CD14-positive monocyte (primary cell): Measurements from ENCODE around the gene EIF3K. TPM values are rescaled to one million over a fixed set of nuclear protein-coding genes. Genes with fewer than 3 reads are reported as not detected.

Experiments used
- DNase-seq, 3 donors: peaks; one replicate each; pipeline ENCODE4 v3.0.0-alpha.2; 2011 to 2022
- H2AFZ ChIP-seq: 2 replicates; pipeline ENCODE4 v1.6.0; 2012; ENCODE audit warnings: mild to moderate bottlenecking, low read depth, low read length, inconsistent platforms; ENCODE audit not compliant: insufficient read depth, poor library complexity, severe bottlenecking
- H3K27ac ChIP-seq, 2 donors: 1 replicate in 1 of 2; 2 replicates in 1 of 2; pipeline ENCODE4 v1.5.1; 2012 to 2013; ENCODE audit warnings: low read length in 2 of 2, control low read depth in 1 of 2, inconsistent platforms in 1 of 2, low read depth in 1 of 2, mild to moderate bottlenecking in 1 of 2
- H3K27me3 ChIP-seq, 2 donors: one replicate each; pipeline versions ENCODE4 v1.6.0 to v1.6.1; 2011 to 2013; ENCODE audit warnings: low read length in 2 of 2; ENCODE audit not compliant: control insufficient read depth in 2 of 2, insufficient read depth in 2 of 2
- H3K36me3 ChIP-seq, 2 donors: replicated peaks in 1 of 2; 1 replicate in 1 of 2; 2 replicates in 1 of 2; pipeline versions ENCODE4 v1.5.1 to v1.6.1; 2012 to 2013; ENCODE audit warnings: low read length in 2 of 2, control low read depth in 1 of 2, inconsistent platforms in 1 of 2, mild to moderate bottlenecking in 1 of 2; ENCODE audit not compliant: insufficient read depth in 2 of 2, control insufficient read depth in 1 of 2
- H3K4me1 ChIP-seq, 2 donors: 1 replicate in 1 of 2; 2 replicates in 1 of 2; pipeline versions ENCODE4 v1.5.1 to v1.6.1; 2012 to 2013; ENCODE audit warnings: low read length in 2 of 2, control low read depth in 1 of 2, inconsistent platforms in 1 of 2, mild to moderate bottlenecking in 1 of 2, moderate library complexity in 1 of 2; ENCODE audit not compliant: insufficient read depth in 2 of 2, control insufficient read depth in 1 of 2
- H3K4me2 ChIP-seq: replicated peaks from 2 replicates; pipeline ENCODE3; 2012; ENCODE audit warnings: low read length, moderate library complexity, mild to moderate bottlenecking; ENCODE audit not compliant: poor library complexity, severe bottlenecking; ENCODE audit errors: extremely low read depth
- H3K4me3 ChIP-seq, 3 experiments: fragments of 200-600 bp in 1 of 3; sonication (generic) in 1 of 3; replicated peaks in 1 of 3; 1 replicate in 2 of 3; 2 replicates in 1 of 3; pipeline ENCODE4 v1.5.1; 2011 to 2013; ENCODE audit warnings: low read length in 3 of 3, mild to moderate bottlenecking in 3 of 3, control low read depth in 2 of 3, low read depth in 2 of 3, inconsistent platforms in 1 of 3, moderate library complexity in 1 of 3
- H3K79me2 ChIP-seq: 2 replicates; pipeline ENCODE4 v1.6.0; 2012; ENCODE audit warnings: mild to moderate bottlenecking, control low read depth, inconsistent platforms, low read length, moderate library complexity; ENCODE audit not compliant: insufficient read depth
- H3K9ac ChIP-seq: 2 replicates; pipeline ENCODE4 v1.6.0; 2017; ENCODE audit warnings: low read length, mild to moderate bottlenecking; ENCODE audit not compliant: insufficient read depth, poor library complexity, severe bottlenecking
- H3K9me3 ChIP-seq, 2 donors: replicated peaks in 1 of 2; 1 replicate in 1 of 2; 2 replicates in 1 of 2; pipeline versions ENCODE4 v1.5.1 to v1.6.1; 2012 to 2013; ENCODE audit warnings: low read length in 2 of 2, control low read depth in 1 of 2; ENCODE audit not compliant: control insufficient read depth in 1 of 2, insufficient read depth in 1 of 2
- H4K20me1 ChIP-seq: 2 replicates; pipeline ENCODE4 v1.6.0; 2012; ENCODE audit warnings: mild to moderate bottlenecking, low read length, control low read depth, moderate library complexity; ENCODE audit not compliant: insufficient read depth
- H3K27ac Mint-ChIP-seq, 7 donors: one replicate each; pipeline ENCODE4 v1.8.0; 2020; ENCODE audit warnings: mild to moderate bottlenecking in 7 of 7, mixed read lengths in 7 of 7, moderate library complexity in 6 of 7, inconsistent platforms in 2 of 7
- H3K27me3 Mint-ChIP-seq, 3 donors: one replicate each; pipeline ENCODE4 v1.8.0; 2021 to 2022; ENCODE audit warnings: low read depth in 3 of 3, mild to moderate bottlenecking in 3 of 3, mixed read lengths in 3 of 3, moderate library complexity in 3 of 3, inconsistent platforms in 1 of 3
- H3K36me3 Mint-ChIP-seq, 2 donors: one replicate each; pipeline ENCODE4 v1.8.0; 2020; ENCODE audit warnings: mixed read lengths in 2 of 2, inconsistent platforms in 1 of 2, mild to moderate bottlenecking in 1 of 2
- H3K4me1 Mint-ChIP-seq: one replicate; pipeline ENCODE4 v1.8.0; 2020; ENCODE audit warnings: mild to moderate bottlenecking, mixed read lengths
- H3K4me3 Mint-ChIP-seq, 2 donors: one replicate each; pipeline ENCODE4 v1.8.0; 2020; ENCODE audit warnings: mild to moderate bottlenecking in 2 of 2, mixed read lengths in 2 of 2, moderate library complexity in 1 of 2
- H3K9me3 Mint-ChIP-seq, 7 donors: one replicate each; pipeline ENCODE4 v1.8.0; 2020 to 2022; ENCODE audit warnings: mixed read lengths in 7 of 7, mild to moderate bottlenecking in 6 of 7, moderate library complexity in 6 of 7, inconsistent platforms in 2 of 7
- WGBS: methylation state at CpG from one replicate; pipeline ENCODE4 v1.1.5; 2013; ENCODE audit warnings: missing lambda C conversion rate; ENCODE audit not compliant: insufficient coverage; 5-methylcytosine and 5-hydroxymethylcytosine counted together
- intact Hi-C, 2 donors: fragments of 100-400 bp; cut with micrococcal nuclease; formaldehyde crosslinking; loops; one replicate each; pipeline versions ENCODE4 v1.15.0 to v1.15.1; 2023
- polyA plus RNA-seq, 3 donors: library from polyadenylated mRNA; depleted of rRNA in 1 of 3; unstranded in 2 of 3; stranded (reverse) in 1 of 3; fragments of 300-500 nt in 2 of 3; fragments of >200 nt in 1 of 3; fragmentation: Illumina TruSeq in 2 of 3; gene quantifications; 1 replicate in 2 of 3; 2 replicates in 1 of 3; pipeline ENCODE4 v1.2.3, GENCODE V29; 2012 to 2021
- TF ChIP-seq, protein P1 (sequence below): fragments of 200-600 bp; IDR thresholded peaks from one replicate; pipeline ENCODE4 v1.8.0; 2022; ENCODE audit warnings: antibody characterized with exemption, mild to moderate bottlenecking

EIF3K gene
- polyA plus RNA-seq, 3 donors, result 326 to 1,088 (median 381) TPM

DNA sequence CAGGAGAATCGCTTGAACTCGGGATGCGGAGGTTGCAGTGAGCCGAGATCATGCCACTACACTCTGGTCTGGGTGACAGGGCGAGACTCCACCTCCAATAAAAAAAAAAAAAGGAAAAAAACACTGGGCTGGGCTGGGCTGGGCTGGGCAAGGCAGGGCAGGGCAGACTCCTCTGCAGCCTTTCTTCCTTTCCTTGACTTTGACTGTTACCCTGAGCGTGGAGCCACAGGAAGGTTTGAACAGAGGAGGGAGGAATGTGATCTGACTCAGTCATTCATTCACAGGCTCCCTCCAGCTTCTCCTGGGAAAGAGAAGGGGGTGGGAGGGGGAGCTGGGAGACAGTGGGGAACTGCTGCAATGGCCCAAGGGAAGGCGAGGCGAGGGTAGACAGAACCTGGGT is 25.7 kb downstream of the EIF3K start:
- Histone ChIP-seq H3K79me2 (peaks cover 24% of the 10 kb centered on the region), H3K9me3 (no peaks in the 10 kb centered on the region), H3K27ac (no peak overlapping the region), H3K4me1 (peaks cover 18% of the 10 kb centered on the region in 2 donors), H3K4me3 (no peak overlapping the region), H3K36me3 (no peaks in the 10 kb centered on the region), H3K27me3 (no peaks in the 10 kb centered on the region), H4K20me1 (peaks cover 21% of the 10 kb centered on the region), H3K9ac (no peak overlapping the region), H3K4me2 (no peak overlapping the region), H2AFZ (no peak overlapping the region)
- Mint-ChIP-seq H3K4me3 (no peak overlapping the region), H3K27me3 (peaks cover 0 to 2% (median 0%) of the 10 kb centered on the region in 3 donors), H3K9me3 (peaks cover 0 to 2% (median 0%) of the 10 kb centered on the region in 7 donors), H3K4me1 (peaks cover 25% of the 10 kb centered on the region), H3K36me3 (no peaks in the 10 kb centered on the region), H3K27ac (no peak overlapping the region)
- intact Hi-C loops, result no loop called here
- 98% methylated on average over 4 of the region's 8 CpGs for WGBS
- no peak for DNase-seq
- TF ChIP-seq, protein P1, sequence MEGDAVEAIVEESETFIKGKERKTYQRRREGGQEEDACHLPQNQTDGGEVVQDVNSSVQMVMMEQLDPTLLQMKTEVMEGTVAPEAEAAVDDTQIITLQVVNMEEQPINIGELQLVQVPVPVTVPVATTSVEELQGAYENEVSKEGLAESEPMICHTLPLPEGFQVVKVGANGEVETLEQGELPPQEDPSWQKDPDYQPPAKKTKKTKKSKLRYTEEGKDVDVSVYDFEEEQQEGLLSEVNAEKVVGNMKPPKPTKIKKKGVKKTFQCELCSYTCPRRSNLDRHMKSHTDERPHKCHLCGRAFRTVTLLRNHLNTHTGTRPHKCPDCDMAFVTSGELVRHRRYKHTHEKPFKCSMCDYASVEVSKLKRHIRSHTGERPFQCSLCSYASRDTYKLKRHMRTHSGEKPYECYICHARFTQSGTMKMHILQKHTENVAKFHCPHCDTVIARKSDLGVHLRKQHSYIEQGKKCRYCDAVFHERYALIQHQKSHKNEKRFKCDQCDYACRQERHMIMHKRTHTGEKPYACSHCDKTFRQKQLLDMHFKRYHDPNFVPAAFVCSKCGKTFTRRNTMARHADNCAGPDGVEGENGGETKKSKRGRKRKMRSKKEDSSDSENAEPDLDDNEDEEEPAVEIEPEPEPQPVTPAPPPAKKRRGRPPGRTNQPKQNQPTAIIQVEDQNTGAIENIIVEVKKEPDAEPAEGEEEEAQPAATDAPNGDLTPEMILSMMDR, result no peak

GRCh38 chr19:38647368-38647965 is 28.5 kb downstream of the EIF3K start, which contains the start of gene ACTN4:
TSS of gene ACTN4 (plus strand) at chr19:38647649. CDS start at chr19:38647746, 97 bp downstream.
- H3K27ac Mint-ChIP-seq, result peak within 1 kb of the TSS; percentile 85 to 98 (median 94)
- H3K36me3 Mint-ChIP-seq, result no peaks in the 10 kb centered on the region
- Histone ChIP-seq H3K4me2 (peak within 1 kb of the TSS; percentile 85), H3K4me3 (peak within 1 kb of the TSS; percentile 76 to 98 (median 87)), H3K9me3 (no peaks in the 10 kb centered on the region), H2AFZ (peak within 1 kb of the TSS; percentile 71), H4K20me1 (peaks cover 42% of the 10 kb centered on the region), H3K27ac (peak within 1 kb of the TSS; percentile 67 to 96), H3K36me3 (no peaks in the 10 kb centered on the region), H3K27me3 (no peaks in the 10 kb centered on the region), H3K9ac (peak within 1 kb of the TSS; percentile 90), H3K79me2 (peaks cover 51% of the 10 kb centered on the region), H3K4me1 (peaks cover 45 to 46% of the 10 kb centered on the region in 2 donors)
- intact Hi-C loops, result no loop called here
- TF ChIP-seq, protein P1, result no peak
- H3K27me3 Mint-ChIP-seq, result peaks cover 0 to 2% (median 0%) of the 10 kb centered on the region in 3 donors
- peak; percentile 97 to 98 (median 98) for DNase-seq
- H3K4me3 Mint-ChIP-seq, result peak within 1 kb of the TSS; percentile 99
- H3K9me3 Mint-ChIP-seq, result peaks cover 0 to 2% (median 0%) of the 10 kb centered on the region in 7 donors
- H3K4me1 Mint-ChIP-seq, result peaks cover 47% of the 10 kb centered on the region
- WGBS, result 0% methylated on average over 77 of the region's 77 CpGs
